GM19035 (cell line): ENCODE data around the gene VPS9D1.

Experiments used
- ATAC-seq: cut with Tn5 transposase; IDR thresholded peaks from one replicate; pipeline ENCODE4 v1.9.1; 2021; ENCODE audit not compliant: unreplicated experiment

VPS9D1 gene, protein sequence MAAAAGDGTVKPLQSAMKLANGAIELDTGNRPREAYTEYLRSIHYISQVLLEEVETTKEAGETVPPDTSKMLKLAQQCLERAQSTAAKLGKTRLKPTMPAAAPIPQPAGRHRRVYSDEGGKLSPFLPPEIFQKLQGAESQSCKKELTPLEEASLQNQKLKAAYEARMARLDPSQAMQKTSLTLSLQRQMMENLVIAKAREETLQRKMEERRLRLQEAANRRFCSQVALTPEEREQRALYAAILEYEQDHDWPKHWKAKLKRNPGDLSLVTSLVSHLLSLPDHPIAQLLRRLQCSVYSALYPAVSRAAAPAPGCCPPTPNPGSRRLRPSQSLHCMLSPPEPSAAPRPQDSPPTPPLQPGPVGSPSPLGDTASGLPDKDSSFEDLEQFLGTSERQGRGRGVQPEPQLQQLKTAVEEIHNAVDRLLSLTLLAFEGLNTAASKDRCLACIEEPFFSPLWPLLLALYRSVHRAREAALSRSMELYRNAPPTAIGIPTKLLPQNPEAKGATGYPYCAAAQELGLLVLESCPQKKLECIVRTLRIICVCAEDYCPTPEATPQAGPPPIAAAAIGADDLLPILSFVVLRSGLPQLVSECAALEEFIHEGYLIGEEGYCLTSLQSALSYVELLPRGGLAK

DNA sequence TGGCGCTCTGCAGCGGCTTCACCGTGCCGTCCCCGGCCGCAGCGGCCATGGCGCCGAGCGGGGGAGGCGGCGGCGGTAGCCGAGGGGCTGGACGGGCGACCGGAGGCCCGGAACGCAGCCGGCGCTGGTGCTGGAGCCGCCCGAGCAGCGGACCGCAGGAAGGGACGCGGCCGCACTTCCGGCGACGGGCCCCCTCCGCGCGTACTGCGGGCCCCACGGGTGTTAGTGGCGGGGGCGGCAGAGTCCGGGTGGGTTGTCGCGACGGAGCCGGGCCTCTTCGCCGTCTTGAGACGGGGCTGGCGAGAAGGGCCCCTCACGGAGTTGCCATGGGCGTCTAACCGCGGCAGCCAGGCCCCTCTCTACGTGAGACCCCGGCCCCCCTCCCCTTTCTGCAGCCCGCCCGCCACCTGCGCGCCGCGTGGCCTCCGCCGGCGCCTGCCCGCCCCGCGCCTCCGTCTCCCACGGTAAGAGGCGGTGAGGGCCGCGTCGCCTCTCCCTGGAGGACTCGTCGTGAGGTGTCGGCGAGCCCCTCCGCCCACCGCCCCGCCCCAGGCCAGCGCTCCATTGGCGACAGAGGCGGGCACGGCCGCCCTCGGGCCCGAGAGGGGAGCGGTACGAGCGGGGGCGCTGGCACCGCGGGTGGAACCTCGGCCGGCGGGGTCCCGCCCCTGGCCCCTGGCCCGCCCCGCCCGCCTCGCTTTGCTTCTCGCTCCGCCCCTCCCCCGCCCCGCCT is at the start of gene VPS9D1, which contains the start of gene ZNF276:
Gene VPS9D1, minus strand, starts transcription at position 86 of the 733 bp plus-strand sequence. Its CDS starts 37 bp downstream, at position 49.
Gene ZNF276, plus strand, starts transcription at position 725 of the 733 bp plus-strand sequence. CDS start 104 bp downstream, outside the sequence.
- peak; percentile 58 for ATAC-seq

DNA sequence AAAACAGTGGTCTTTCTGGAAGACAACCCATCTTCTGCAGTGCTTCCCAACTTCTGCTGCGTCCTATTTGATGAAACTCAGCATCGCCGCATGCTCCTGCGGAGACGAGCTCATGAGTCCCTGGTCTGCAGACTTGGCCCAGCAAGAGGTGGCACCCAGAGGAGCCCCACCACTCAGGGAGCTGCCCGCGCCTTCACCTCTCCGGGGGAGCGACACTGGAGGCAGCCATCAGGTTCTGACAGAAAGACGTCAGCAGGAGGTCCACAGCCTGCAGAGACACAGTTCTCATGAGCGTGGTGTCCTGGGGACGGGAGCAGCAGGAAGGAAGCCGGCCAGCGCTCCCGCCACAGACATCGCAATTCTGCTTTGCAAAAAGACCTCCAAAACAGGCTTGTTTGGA is 49.7 kb upstream of the VPS9D1 start:
- no peak for ATAC-seq

DNA sequence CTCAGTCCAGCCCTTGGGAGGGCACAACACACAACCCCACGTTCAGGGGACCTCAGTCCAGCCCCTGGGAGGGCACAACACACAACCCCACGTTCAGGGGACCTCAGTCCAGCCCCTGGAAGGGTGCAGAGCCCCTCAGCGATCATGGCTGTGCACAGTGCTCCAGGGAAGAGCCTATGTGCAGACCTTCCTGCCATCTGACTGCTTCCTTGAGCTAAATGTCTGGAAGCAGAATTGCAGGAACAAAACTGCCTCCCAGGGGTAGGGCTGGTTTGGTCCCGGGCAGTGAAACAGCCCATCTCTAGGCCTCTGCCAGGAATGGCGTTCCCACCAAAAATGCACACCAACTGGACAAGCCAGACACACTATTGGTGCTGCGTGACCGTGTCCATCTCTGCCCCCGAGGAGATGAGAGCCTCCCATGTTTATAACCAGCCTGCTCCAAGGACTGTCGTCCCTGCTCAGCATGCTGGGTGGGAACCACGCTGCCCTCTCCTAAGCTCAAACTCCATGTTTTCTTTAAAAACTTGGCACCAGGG is 44.7 kb upstream of the VPS9D1 start:
- no peak for ATAC-seq

DNA sequence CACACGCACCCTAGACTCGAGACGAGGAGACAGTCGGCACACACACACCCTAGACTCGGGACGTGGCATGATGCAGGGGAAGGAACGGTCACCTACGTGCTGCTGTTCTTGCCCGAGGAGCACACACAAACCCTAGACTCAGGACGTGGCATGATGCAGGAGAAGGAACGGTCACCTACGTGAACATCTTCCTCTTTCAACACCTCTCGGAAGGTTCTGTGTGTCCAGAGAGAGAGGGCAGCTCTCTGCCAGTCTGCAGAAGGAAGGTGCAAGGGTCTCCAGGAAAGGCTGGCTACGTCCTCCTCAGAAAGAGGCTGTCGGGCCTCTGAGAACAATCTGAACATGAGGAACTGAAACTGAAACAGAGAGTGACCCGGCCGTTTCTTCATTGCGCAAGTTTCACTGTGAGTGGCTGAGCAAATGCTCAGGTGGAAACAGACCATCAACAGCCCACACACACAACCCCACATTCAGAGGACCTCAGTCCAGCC is 44.1 kb upstream of the VPS9D1 start:
- peak; percentile 82 for ATAC-seq

DNA sequence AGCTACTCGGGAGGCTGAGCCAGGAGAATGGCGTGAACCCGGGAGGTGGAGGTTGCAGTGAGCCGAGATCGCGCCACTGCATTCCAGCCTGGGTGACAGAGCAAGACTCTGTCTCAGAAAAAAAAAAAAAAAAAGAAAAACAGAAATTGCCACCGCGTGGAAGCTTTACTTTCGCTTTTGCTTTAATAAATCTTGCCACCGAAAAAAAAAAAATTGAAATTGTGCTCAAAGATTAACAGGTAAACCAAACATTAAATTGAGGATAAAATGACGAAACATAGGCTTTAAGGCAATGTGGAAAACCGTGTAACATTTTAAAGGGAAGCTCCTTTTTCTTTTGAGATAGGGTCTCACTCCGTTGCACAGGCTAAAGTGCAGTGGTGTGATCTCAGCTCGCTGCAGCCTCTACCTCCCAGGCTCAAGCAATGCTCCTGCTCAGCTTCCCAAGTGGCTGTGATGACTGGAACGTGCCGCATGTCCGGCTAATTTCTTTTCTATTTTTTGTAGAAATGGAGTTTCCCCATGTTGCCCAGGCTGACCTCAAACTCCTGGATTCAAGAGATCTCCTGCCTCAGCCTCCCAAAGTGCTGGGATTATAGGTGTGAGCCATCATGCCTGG is 40.7 kb upstream of the VPS9D1 start:
- no peak for ATAC-seq

DNA sequence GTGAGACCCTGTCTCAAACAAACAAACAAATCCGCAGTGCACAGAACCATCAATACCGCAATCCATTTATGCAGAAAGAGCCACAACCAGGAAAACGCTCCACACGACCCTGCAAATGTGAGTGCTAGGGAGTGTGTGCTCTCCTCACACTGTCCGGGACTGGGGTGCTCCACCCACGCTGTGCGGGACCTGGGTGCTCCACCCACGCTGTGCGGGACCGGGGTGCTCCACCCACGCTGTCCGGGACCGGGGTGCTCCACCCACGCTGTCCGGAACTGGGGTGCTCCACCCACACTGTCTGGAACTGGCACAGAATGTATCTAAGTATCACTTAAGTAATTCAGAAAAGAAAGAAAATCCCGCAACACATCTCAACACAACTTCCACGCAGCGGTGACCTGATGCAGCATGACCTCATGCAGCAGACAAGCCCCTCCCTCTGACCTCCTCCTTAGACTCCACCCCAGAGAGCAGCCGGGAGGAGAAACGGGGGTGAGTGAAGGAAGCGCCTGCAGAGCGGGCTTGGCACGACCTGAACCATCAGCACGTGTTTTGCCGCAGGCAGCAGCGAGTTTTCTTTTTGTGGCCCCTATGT is 39.1 kb upstream of the VPS9D1 start:
- no peak for ATAC-seq

DNA sequence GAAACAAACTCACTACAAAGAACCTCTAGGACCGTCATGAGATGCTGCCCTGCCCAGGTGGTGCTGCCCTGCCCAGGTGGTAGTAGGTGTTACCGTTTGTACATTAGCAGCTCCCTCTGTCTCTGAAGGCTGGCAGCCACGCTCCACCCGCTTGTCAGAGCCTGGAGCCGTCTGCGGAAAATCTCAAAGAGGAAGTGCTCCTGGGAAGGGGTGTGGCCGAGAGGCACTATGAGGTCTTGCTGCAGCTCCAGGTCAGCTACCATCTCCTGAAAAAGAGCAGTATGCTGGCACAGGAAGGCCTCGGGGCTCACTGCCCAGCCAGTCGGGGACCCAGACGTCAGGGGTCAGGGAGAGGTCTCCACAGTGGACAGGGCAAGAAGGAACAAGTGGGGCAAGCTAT is 28.9 kb upstream of the VPS9D1 start:
- no peak for ATAC-seq

DNA sequence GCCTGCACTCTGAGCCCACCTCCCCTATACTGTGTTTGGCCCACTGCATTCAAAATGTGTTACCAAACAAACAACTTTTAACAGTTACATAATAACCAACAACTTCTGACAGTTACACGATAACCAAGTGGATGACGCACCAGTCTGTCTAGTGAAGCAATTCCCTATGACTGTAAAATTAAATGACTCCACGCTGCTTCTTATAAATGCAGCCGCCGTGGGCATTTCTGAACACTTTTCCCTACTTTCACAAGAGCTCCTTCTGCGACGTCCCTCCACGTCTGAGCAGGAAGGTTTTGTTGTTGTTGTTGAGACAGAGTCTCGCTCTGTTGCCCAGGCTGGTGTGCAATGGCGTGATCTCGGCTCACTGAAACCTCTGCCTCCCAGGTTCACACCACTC is 28.2 kb upstream of the VPS9D1 start:
- no peak for ATAC-seq

DNA sequence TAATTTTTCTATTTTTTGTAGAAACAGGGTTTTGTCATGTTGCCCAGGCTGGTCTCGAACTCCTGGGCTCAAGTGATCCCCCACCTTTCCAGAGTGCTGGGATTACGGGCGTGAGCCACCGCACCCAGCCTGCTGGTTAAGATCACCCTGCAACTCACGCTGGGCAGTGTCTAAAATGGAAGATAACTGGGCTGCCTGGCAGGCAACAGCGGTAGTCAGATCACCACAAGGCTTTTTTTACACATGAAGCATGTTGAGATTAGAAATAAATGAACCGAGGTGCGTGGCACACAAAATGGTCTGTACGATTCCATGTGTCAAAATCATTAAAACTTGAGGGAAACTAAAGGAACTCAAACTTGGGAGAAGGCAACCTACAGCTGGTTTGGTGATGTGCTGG is 27.4 kb upstream of the VPS9D1 start:
- ATAC-seq, result no peak

DNA sequence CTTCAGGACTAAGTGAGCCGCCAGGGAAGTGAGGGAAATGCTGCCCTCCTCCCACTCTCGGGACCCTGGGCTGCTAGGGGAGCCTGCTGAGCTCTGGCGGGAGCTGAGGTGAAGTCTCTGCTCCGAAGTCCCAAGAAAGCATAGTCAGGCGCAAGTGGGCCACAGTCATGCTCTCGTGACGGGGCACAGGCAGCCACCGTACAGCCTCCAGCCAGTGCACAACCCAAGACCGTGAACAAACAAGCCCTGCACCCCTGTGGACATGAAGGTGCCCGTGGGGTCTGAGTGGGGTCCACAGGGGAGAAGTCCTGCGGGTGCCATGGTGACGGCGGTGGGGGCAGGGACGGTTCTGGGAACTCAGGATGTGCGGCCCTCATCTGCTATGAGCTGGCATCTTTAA is 25.3 kb upstream of the VPS9D1 start:
- ATAC-seq, result no peak

DNA sequence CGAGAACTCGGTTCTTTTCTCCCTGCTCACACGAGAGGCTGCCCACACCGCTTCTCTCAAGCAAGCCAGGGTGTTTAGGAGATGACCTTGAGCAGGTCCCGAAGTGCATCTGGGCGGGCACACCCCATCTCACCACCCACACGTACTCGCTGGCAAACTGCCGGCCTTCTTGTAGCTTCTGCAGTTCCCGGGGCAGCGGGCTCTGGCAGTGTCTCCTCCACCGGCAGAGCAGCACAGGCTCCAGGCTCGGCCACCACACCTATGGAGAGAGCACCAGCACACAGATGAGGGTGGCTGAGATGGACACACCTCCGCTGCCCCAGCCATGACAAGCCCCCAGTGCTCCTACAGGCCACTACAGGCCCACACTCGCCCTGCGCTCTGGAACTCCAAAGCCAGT is 24.1 kb upstream of the VPS9D1 start:
- no peak for ATAC-seq

DNA sequence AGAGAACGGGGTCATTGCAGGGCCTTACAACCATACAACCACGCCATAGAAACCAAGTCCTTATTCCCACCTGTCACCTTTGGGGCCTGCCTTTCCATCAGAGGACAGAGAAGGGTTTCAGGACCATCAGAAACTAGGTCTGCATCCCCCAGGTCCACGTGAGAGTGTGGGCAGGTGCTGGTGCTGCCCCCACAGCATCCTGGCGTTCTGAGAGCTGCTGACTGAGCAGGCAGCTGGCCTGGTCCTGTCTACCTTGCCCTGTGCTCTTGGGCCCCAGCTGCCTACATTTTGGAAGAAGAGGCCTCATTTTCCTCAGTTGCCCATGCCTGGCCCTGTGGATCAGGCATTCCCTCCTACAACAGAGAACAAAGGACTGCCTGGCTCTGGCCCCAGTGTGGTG is 22.2 kb upstream of the VPS9D1 start:
- ATAC-seq, result no peak

DNA sequence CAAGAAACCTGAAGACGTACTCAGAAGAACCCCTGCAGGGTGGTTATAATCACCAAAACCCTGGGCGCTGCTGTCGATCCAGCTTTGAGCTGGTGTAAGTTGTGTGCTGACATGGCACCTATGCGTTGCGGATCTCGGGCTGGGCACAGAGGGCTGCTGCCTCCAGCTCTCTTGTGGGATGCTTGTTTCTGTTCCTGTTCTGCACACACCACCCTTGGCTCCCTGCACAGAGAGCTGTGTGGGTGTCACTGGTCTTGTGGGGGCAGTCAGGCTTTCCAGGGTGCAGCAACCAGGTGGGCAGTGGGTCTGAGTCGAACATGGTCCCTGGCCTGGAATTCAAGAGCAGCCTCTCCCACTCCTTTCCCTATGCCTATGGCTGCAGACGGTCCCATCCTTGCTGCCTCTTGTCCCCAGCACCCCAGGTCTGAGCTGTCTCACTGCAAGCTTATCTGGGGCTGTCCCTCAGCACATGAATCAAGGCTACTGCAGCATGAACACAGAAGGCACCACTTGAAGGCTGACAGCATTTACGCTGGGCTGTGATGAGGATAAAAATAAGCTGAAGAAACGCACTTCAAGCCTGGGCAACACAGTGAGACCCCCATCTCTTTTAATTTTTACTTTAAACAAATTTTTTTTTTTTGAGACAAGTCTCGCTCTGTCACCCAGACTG is 20.8 kb upstream of the VPS9D1 start:
- no peak for ATAC-seq

DNA sequence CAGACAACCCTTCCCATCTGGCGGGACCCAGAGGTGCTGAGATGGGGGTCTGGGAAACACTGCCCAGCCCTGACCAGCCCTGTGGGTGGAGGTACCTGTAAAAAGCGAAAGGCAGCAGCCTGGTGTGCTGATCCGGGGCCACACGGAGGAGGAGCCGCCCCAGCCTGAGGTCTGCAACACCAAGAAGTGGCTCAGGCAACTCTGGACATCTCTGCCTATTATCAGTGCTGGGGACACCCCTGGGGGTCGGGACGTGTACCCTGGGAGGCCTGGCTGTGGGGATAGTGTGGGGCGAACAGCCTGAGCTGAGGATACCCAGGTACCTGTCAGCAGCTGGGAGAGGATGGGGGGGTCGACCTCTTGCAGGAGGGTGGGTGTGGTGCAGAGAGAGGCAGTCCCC is 18.7 kb upstream of the VPS9D1 start:
- ATAC-seq, result no peak

DNA sequence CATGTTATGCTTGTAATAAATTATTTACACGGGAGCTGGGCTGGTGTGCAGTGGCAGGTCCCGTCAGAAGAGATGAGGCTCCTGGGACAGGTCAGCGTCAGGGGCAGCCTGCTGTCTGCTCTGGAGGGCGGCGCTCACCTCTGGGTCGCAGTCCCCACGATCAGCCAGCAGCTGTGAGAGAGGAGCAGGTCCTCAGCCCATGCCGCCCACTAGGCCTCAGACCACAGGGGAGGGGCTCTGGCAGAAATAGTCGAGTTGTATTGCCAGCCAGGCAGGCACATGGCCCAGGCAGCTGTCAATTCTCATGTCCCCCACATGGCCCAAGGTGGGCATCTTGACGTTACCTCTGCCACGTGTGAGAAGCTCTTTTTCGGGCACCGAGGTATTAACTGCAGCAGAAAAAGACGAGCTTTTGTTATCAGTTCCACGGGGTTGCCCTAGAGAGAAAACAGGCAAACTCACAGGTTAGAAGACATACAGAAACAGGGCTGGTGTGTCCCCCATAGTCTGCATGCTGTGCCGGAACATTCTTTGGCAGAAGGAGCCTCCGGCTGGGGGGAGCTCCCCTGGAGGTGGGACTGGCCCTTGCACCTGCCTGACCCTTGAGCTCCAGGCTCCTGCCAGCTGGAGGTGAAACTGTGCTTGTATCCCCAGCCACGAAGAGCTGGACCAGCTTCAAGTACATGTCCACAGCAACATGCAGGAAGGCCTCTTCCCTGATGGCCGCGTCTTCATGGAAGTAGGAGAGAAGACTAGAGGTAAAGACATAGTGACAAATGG is 18.0 kb upstream of the VPS9D1 start:
- ATAC-seq, result no peak

DNA sequence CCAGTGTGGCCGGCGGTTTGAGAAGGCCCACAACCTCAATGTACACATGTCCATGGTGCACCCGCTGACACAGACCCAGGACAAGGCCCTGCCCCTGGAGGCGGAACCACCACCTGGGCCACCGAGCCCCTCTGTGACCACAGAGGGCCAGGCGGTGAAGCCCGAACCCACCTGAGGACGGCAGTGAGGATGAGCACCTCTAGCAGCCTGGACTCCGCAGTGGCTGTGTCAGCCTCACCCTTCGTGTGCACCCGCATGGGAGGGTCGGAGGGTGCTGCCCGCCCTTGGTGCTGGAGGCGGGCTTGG is 17.3 kb upstream of the VPS9D1 start:
- no peak for ATAC-seq

DNA sequence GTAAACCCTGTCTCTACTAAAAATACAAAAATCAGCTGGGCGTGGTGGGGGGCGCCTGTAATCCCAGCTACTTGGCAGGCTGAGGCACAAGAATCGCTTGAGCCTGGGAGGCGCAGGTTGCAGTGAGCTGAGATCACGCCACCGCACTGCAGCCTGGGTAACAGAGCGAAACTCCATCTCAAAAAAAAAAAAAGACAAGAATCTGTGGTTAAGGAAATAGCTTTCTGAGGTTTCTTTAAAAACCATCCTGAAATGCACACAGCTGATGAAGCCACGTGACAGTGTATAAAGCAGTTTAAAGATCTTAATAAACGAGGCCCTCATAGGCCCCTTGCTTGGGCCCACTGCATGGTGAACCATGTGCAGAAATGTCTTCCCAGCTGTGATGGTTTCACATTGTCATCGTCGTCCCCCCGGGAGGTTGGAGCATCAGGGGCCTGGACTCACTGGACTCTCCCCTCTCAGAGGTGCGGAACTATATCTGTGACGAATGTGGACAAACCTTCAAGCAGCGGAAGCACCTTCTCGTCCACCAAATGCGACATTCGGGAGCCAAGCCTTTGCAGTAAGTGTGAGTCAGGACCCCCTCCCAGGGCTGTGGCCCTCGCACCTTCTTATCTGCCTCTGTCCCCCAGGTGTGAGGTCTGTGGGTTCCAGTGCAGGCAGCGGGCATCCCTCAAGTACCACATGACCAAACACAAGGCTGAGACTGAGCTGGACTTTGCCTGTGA is 16.8 kb upstream of the VPS9D1 start:
- ATAC-seq, result no peak

DNA sequence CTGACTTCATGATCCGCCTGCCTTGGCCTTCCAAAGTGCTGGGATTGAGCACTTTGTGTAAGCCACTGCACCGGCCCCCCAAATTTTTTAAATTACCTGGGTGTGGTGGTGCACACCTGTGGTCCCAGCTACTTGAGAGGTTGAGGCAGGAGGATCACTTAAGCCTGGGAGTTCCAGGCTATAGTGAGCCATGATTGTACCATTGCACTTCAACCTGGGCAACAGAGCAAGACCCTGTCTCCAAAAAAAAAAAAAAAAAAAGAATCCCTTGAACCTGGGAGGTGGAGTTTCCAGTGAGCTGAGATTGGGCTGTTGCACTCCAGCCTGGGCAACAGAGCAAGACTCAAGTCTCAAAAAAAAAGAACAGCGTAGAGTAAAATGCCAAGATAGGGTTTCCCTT is 15.9 kb upstream of the VPS9D1 start:
- ATAC-seq, result no peak

DNA sequence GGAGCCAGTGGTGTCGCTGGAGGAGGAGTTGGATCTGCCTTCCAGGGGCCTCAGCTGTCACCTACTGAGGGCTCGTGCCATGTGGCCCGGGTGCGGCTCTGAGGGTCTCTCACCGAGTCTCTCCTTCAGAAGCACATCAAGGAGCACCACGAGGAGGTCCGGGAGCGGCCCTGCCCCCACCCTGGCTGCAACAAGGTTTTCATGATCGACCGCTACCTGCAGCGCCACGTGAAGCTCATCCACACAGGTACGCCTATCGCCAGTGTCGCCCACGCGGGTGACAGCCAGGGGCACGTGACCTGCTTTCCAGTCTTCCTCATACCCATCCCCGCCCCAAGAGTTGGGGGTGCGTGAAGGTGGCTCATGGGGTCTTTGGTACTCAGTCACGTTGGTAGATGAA is 13.1 kb upstream of the VPS9D1 start:
- ATAC-seq, result no peak
